GM18498 (cell line): Measurements from ENCODE around the gene CDCA7L.
A peak's percentile ranks its signal among the peaks of the same experiment; 100 is the strongest.

Experiments
- ATAC-seq: cut with Tn5 transposase; IDR thresholded peaks from one replicate; pipeline ENCODE4 v1.9.1; 2021; ENCODE audit warnings: mild to moderate bottlenecking, moderate library complexity; ENCODE audit not compliant: unreplicated experiment

CDCA7L gene, protein sequence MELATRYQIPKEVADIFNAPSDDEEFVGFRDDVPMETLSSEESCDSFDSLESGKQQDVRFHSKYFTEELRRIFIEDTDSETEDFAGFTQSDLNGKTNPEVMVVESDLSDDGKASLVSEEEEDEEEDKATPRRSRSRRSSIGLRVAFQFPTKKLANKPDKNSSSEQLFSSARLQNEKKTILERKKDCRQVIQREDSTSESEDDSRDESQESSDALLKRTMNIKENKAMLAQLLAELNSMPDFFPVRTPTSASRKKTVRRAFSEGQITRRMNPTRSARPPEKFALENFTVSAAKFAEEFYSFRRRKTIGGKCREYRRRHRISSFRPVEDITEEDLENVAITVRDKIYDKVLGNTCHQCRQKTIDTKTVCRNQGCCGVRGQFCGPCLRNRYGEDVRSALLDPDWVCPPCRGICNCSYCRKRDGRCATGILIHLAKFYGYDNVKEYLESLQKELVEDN

DNA sequence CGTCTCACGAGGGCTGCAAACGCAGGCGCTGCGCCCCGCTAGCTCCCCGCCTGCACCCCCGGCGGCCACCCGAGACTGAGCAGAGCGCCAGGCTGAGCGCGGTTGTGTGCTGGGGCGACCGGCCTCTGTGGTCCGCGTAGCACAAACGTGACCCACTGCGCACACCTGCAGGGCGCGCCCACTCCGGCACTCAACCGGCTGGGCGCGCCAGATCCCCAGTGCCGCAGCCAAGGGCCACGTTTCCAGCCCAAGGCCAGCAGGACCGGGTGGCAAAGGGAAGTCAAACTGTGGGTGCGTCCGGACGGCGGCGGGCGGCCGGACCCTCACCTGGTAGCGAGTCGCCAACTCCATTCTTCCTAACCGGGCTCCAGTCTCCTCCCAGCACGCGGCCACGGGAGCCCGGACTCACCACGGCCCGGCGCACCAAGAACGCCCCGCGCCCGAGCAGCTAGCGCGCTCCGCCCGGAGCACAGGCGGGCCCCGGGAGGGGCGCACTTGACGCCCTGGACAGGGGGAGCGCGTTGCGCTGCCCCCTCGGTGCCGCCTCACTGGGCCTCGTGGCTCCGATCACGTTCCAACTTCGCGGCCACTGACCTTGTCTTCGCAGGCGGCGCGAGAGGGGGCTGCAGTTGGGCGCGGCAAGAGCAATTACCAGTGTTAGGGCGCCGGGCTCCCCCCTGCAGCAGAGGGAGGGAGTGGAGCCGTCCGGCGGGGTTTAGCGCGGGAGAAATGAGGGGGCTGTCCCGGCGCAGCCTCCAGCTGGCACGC lies at the start of gene CDCA7L:
CDCA7L (minus strand) TSS at position 446 of the 768 bp plus-strand sequence; CDS start at position 351, 95 bp downstream.
- peak; percentile 89 for ATAC-seq

DNA sequence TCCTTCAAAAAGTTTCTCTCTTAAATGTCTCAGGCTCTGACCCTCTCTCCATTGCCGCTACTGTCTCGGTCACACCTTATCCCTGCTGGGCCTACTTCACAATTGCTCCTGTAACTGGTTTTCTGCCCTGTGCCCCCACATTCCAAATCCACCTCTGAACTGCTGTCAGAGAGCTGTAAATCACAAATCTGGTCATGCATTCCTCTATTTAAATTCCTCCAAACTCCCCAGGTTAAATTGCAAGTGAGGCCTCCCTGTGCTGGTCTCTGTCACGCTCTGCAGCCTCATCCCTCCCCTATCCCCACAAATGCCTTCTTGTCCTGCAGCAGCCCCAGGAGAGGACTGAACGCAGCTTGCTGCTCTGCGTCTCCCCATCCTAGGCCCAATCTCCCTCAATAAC lies 40.4 kb upstream of the CDCA7L start:
- ATAC-seq, result no peak

DNA sequence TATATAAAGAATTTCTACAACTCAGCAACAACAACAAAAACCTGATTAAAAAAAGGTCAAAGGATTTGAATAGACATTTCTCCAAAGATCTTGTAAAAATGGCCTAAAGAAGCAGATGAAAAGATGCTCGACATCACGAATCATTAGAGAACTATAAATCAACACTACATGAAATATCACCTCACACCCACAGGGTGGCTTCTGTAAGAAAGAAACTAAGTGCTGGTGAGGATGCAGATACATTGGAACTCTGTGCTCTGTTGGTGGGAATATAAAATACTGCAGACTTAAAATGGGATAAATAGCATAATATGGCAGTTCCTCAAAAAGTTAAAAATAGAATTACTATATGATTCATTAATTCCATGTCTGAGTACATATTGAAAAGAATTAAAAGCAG lies 38.3 kb upstream of the CDCA7L start:
- no peak for ATAC-seq

DNA sequence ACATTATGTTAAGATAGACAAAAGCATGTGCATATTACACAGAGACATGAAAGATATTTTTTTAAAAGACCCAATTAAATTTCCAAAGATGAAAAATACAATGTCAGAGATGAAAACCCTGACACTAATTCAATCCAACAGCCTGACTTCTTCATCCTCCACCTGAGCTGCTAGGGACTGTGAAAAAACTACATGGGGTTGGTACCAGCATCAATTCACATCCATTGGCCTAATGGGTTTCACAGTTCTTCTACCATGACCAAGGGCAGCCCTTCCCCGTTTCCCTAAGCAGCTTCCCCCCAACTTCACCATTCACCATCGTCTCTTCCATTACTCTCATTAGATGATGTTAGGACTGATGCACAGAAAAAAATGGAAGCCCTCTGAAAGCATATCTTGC lies 37.4 kb upstream of the CDCA7L start:
- ATAC-seq, result no peak

- ATAC-seq, result no peak
Measured at GRCh38 chr7:21981524-21981923, 35.8 kb upstream of the CDCA7L start.

GRCh38 chr7:21980926-21981500 lies 35.3 kb upstream of the CDCA7L start:
- no peak for ATAC-seq

GRCh38 chr7:21972397-21972784 lies 26.7 kb upstream of the CDCA7L start:
- ATAC-seq, result no peak

DNA sequence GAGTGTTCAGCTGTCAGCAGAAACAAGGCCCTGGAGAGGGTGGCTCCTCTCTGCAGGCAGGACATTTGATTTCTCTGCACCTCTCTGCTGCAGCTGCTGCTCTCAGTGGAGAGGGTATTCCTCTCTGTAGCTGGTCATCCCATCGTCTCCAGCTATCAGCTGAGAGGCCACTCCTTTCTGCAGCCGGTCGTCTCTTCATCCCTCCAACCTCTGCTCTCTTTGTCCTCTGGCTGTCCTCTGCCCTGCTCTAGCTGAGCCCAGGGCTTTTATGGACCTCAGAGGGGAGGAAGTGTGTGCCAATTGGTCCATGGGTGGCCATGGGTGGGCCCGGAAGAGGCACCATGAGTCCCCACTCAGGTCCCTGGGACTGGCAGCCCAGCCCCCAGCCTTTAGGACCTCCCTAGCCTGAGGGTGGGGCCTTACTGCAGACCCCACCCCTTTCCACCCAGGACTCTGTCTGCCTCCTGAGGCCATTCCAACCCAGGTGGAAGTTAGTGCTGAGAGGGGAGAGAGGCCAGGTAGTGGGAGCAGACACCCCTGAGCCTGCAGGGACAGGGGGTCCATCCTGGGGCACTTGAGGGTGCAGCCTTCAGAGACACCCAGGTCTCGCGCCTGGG lies 26.2 kb upstream of the CDCA7L start:
- ATAC-seq, result no peak

DNA sequence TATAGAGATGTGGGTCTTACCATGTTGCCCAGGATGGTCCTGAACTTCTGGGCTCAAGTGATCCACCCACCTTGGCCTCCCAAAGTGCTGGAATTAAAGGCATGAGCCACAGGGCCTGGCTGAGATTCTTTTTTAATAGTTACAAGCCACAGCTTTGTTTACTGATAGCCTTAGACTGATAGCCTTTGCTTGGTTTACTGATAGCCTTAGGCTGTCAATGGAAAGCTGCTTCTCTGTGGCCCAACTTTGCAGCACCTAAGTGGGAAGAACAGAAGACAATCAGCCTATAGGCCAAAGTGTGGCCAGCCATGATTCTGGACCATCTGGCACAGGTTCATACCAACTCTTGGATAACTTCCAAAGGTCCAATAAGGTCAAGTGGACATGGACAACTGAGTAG lies 24.1 kb upstream of the CDCA7L start:
- ATAC-seq, result no peak

DNA sequence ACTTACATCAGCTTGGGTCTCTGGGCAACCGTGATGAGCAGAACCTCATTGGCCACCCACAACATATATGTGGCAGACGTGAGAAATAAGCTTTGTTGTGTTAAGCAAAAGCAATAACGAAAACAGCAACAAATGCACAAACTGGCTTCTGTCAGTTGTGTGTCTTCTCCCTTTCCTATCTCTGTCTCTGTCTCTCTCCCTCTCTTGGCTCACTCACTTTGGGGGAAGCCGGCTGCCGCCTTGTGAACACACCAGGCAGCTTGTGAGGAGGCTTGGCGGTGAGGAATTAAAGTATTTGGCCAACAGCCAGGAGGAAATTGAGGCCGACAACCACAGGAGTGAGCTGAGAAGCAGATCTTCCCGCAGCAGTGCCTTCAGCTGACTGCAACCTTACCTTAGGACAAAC lies 21.9 kb upstream of the CDCA7L start:
- ATAC-seq, result no peak

- peak; percentile 94 for ATAC-seq
Measured at GRCh38 chr7:21966271-21966670, 20.6 kb upstream of the CDCA7L start.

DNA sequence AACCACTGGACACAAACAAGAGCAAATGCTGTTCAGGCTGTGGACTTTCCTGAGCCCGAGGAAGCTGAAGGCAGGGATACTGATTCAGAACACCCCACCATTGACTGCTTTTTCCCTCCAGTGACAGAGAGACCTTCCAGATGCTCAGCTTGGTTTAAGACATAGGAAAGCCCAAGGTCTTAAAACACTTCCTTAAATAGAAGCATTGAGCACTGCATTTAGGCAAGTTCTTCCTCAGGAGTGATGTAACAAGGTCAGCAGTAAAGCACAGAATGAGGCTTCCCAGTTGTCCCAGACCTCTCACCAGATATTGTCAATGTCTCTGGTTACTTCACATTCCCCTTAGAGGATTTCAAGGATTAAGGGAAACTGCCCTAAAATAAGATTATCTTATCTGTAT lies 19.6 kb upstream of the CDCA7L start:
- no peak for ATAC-seq

DNA sequence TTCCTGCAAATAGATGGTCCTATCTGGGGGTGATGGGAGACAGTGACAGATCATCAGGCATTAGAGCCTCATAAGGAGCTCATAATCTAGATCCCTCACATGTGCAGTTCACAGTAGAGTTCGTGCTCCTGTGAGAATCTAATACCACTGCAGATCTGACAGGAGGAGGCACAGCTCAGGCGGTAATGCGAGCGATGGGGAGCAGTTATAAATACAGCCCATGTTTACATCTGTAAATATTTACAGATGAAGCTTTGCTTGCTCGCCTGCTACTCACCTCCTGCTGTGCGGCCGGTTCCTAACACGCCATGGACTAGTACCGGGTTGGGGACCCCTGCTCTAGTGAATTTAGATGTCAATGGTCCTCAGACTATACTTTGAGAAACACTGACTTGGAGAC lies 17.0 kb upstream of the CDCA7L start:
- no peak for ATAC-seq

- ATAC-seq, result no peak
Measured at GRCh38 chr7:21960922-21961321, 15.2 kb upstream of the CDCA7L start.

- no peak for ATAC-seq
Measured at GRCh38 chr7:21959387-21959776, 13.7 kb upstream of the CDCA7L start.

DNA sequence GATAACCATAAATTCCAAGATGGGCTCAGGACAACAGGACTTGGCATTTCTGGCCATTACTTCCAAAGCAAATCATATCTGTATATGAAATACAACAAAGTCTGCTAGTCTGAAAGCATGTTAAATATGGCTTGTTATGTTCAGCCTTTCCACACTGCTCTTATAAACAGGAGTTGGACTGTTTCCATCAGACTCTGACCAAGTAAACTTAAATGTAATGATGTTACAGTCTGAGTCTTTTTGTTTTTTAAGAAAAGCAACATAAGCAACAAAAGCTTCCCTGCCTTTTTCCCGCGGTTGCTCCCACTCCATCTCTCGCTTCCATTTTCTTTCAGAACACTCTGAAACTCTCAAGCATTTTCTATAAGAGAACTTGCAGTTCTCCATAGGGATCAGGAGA lies 8.1 kb upstream of the CDCA7L start:
- no peak for ATAC-seq

DNA sequence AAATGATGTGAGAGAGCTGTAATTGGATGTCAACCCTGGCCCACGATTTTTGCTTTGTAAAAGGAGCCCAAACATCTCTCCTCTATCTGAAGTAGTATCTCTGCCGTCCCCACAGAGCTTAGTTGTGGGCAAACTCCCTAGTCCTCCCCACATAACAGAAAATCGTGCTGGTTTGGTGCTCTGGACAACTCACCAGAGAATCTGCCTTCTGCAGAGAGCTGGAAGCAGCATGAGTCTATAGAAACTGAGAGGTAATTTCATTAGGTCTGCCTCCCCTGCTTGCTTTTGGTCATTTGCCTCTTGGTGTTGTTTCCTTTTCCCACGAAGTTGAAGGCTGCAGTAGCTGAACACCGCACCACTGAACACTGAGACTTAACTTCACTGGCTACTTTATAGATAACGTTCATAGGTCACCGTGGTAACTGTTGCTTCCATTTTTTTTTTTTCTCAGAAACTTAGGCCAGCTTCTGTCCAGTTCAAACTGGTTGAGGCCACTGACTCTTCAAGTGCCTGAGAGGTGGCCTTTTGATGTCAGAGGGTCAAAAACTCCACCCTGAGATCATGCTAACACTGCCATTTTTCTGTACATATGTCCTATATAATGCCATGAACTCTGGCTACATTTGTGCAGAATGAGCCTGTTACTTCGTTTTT lies 3.3 kb upstream of the CDCA7L start:
- ATAC-seq, result no peak

DNA sequence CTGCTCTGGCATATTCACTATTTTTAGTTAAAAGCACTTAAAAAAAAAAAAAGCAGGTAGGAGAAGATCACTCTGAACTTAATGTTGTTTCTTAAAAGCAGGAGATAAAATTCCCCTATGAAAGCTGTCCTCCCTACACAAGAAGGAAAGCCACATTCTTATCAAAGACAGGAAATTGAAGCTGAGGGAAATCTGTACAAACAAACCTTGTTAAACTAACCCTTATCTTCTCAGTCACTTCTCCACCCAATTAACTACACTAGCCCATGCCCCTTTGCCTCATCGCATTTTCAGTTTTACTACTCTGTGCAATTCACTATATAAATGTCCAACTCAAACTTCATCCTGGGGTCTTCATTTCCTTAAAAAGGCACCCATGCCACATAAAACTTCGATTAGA lies 2.7 kb upstream of the CDCA7L start:
- ATAC-seq, result no peak

- no peak for ATAC-seq
Measured at GRCh38 chr7:21947946-21948345, 2.2 kb upstream of the CDCA7L start.

DNA sequence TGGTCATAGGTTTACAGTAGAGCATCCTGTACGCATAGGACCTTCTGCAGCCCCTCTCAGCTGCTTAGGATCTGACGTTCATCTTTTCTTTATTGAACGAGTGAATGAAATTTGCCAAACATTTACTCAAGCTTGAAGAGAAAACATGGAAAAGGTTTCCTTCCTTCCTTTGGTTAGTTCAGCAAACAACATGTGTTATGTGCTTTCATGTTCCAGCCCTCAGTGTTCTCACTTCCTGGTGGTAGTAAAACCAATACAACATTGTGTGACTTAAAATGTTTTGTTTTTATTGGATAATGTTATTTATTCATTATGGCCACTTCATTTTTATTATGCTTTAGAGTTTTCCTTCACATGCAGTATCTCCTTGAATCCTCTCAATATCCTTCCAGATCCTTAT lies 1.4 kb upstream of the CDCA7L start:
- no peak for ATAC-seq

- ATAC-seq, result no peak
Measured at GRCh38 chr7:21946222-21946709, 567 bp upstream of the CDCA7L start.
